Right lobe of liver (tissue), 4 donors: ENCODE results near the gene LIF.

Experiments used
- POLR2A ChIP-seq: fragments of 450-650 bp; IDR thresholded peaks from one replicate; pipeline ENCODE4 v1.6.1; 2017; ENCODE audit warnings: antibody characterized with exemption, mild to moderate bottlenecking
- TF ChIP-seq, protein P1 (sequence below), 4 donors: fragments of 200-600 bp in 3 of 4; fragments of 450-650 bp in 1 of 4; IDR thresholded peaks; one replicate each; pipeline versions ENCODE4 v1.5.1 to v1.8.0; 2016 to 2022; ENCODE audit warnings: antibody characterized with exemption in 4 of 4, mild to moderate bottlenecking in 2 of 4
- donor health status: DM: no; HTN: no; CAD: no.
- donor health status: DM: no; HTN: no; CAD: no.
- donor health status: DM: no; HTN: yes; CAD: no.

DNA sequence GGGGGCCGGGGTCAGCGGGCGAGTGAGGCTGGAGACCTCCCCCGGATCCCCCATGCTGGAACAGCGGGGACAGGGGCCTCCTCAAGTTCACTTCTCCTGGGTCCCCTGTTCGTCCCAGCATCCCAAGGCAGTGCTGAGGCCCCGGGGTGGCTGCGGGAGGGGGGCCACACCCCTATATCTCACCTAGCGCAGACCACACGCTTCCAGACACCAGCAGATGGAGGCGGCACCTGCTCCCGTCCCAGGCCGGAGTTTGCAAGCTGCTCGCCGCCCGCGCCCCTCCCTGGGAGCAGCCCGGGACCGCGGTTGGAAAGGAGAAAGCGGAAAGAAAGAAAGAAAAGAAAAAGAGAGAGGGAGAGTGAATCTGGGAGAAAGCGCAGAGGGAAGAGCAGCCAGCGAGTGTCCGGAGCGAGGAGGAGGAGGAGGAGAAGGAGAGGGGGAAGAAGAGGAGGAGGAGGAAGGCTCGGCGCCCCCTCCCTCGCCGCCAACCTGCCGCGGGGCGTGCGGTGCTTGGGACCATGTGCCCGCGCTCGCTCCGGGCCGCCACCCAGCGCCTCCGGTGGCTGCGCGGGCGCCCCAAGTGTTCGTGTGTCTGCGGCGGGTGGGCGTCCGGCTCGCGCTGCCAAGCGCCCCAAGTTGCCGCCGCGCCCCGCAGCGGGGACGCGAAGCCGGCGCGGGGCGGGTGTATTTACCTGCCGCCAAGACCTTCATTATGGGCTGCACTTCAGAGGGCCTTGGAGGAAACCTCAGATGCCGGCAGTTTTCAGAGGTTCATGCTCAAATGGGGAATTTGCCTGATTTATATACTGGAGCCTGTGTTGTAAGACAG, at the start of gene LIF:
- no peak for TF ChIP-seq POLR2A
- TF ChIP-seq, protein P1, sequence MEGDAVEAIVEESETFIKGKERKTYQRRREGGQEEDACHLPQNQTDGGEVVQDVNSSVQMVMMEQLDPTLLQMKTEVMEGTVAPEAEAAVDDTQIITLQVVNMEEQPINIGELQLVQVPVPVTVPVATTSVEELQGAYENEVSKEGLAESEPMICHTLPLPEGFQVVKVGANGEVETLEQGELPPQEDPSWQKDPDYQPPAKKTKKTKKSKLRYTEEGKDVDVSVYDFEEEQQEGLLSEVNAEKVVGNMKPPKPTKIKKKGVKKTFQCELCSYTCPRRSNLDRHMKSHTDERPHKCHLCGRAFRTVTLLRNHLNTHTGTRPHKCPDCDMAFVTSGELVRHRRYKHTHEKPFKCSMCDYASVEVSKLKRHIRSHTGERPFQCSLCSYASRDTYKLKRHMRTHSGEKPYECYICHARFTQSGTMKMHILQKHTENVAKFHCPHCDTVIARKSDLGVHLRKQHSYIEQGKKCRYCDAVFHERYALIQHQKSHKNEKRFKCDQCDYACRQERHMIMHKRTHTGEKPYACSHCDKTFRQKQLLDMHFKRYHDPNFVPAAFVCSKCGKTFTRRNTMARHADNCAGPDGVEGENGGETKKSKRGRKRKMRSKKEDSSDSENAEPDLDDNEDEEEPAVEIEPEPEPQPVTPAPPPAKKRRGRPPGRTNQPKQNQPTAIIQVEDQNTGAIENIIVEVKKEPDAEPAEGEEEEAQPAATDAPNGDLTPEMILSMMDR (IDR thresholded peaks at IDR 0.05), result peak in 2 of 4 donors; percentile 10 to 12
